Upper lobe of right lung (tissue), 1 donor: ENCODE data around the gene DNAI1. TPM values are rescaled to one million over a fixed set of nuclear protein-coding genes. Genes with fewer than 3 reads are reported as not detected.

Source experiments
- ATAC-seq: fragments of 200-7000 bp; cut with Tn5 transposase; one replicate; pipeline ENCODE4 v1.9.1; 2020; ENCODE audit warnings: mild to moderate bottlenecking, moderate library complexity
- DNase-seq: peaks from one replicate; pipeline ENCODE4 v3.0.0-alpha.2; 2020
- H3K27ac ChIP-seq: fragments of 200-600 bp; one replicate; pipeline ENCODE4 v1.8.0; 2022
- H3K27me3 ChIP-seq: fragments of 200-600 bp; one replicate; pipeline ENCODE4 v1.8.0; 2022; ENCODE audit warnings: mild to moderate bottlenecking
- H3K36me3 ChIP-seq: fragments of 200-600 bp; one replicate; pipeline ENCODE4 v1.8.0; 2022
- H3K4me1 ChIP-seq: fragments of 200-600 bp; one replicate; pipeline ENCODE4 v1.8.0; 2022
- H3K4me3 ChIP-seq: fragments of 200-600 bp; one replicate; pipeline ENCODE4 v1.8.0; 2022; ENCODE audit warnings: mild to moderate bottlenecking
- H3K9me3 ChIP-seq: fragments of 200-600 bp; one replicate; pipeline ENCODE4 v1.8.0; 2022
- intact Hi-C: fragments of 100-400 bp; cut with DNase I; formaldehyde crosslinking; loops from one replicate; pipeline ENCODE4 v1.11.0; 2022
- total RNA-seq: library from RNA; stranded (reverse); fragmentation: NEBNext Ultra II Directional; extraction: Animal tissue kit (Norgen Biotek cat#: 25700); gene quantifications from one replicate; pipeline ENCODE4 v1.2.1, GENCODE V29; 2021
- TF ChIP-seq, protein P1 (sequence below): fragments of 200-600 bp; IDR thresholded peaks from one replicate; pipeline ENCODE4 v1.8.0; 2022; ENCODE audit warnings: antibody characterized with exemption
- donor health status: DM: no; HTN: yes; CAD: no; lungs with severe emphysema.

DNAI1 gene
- total RNA-seq, 1 donor from 2014 or later: not detected

DNA sequence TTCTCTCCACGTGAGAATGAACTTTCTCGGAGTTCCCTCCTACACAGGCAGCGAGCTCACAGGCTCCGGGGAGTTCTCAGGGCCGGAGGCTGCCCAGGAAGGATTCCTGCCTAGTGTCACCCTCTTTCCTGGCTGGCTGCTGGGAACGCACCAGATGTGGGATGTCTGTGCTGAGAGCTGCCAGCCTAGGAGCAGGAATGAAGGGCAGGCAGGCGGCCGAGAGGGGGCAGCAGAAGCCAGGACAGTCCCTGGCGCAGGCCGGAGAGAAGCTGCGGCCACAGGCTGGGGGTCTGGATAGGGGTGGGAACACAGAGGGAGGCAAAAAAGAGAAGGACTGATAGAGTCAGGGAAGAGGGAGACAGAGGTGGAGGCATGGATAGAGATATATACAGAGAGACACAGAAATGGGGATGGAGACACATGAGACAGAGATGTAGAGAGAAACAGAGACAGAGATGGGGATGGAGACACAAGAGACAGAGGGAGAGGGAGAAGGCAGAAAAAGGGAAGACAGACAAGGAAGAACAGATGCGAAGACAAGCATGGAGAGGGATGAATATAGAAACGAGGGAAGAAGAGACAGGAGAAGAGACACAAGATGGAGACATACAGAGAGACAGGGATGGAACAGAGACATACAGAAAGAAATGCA lies 89.5 kb downstream of the DNAI1 start:
- Histone ChIP-seq H3K9me3 (no peaks in the 10 kb centered on the region), H3K27me3 (no peaks in the 10 kb centered on the region), H3K36me3 (no peaks in the 10 kb centered on the region), H3K4me1 (no peaks in the 10 kb centered on the region), H3K4me3 (no peak overlapping the region), H3K27ac (no peak overlapping the region)
- TF ChIP-seq, protein P1, sequence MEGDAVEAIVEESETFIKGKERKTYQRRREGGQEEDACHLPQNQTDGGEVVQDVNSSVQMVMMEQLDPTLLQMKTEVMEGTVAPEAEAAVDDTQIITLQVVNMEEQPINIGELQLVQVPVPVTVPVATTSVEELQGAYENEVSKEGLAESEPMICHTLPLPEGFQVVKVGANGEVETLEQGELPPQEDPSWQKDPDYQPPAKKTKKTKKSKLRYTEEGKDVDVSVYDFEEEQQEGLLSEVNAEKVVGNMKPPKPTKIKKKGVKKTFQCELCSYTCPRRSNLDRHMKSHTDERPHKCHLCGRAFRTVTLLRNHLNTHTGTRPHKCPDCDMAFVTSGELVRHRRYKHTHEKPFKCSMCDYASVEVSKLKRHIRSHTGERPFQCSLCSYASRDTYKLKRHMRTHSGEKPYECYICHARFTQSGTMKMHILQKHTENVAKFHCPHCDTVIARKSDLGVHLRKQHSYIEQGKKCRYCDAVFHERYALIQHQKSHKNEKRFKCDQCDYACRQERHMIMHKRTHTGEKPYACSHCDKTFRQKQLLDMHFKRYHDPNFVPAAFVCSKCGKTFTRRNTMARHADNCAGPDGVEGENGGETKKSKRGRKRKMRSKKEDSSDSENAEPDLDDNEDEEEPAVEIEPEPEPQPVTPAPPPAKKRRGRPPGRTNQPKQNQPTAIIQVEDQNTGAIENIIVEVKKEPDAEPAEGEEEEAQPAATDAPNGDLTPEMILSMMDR: peak; percentile 88
- peak; percentile 78 for ATAC-seq
- intact Hi-C loops: loop anchor here (10.0 kb wide), 1 partner anchor 57 kb away; no protein-coding TSS in a partner anchor
- peak; percentile 81 for DNase-seq

DNA sequence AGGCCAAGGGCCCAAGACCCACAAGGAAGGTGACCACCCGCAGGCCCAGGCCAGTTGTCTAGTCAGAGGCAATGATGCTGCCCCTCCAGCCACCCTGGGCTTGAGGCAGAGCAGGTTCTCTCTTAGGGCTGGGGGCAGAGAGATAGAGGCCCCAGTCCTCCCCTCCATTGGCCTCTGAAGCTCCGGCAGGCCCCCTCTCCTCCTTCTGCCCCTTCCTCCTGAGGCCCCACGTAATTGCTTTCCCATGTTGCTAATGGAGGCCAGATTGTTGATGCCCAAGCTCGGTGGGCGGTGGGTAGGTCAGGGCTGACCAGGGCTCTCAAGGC lies 90.8 kb downstream of the DNAI1 start:
- ATAC-seq (no peak), DNase-seq (no peak)
- no peaks in the 10 kb centered on the region for H3K36me3 ChIP-seq
- H3K4me3 ChIP-seq: no peak overlapping the region
- no peaks in the 10 kb centered on the region for H3K27me3 ChIP-seq
- intact Hi-C loops: loop anchor here (10.0 kb wide), 1 partner anchor 55 kb away; no protein-coding TSS in a partner anchor
- no peak overlapping the region for H3K27ac ChIP-seq
- TF ChIP-seq, protein P1: no peak
- no peaks in the 10 kb centered on the region for H3K4me1 ChIP-seq
- H3K9me3 ChIP-seq: no peaks in the 10 kb centered on the region

DNA sequence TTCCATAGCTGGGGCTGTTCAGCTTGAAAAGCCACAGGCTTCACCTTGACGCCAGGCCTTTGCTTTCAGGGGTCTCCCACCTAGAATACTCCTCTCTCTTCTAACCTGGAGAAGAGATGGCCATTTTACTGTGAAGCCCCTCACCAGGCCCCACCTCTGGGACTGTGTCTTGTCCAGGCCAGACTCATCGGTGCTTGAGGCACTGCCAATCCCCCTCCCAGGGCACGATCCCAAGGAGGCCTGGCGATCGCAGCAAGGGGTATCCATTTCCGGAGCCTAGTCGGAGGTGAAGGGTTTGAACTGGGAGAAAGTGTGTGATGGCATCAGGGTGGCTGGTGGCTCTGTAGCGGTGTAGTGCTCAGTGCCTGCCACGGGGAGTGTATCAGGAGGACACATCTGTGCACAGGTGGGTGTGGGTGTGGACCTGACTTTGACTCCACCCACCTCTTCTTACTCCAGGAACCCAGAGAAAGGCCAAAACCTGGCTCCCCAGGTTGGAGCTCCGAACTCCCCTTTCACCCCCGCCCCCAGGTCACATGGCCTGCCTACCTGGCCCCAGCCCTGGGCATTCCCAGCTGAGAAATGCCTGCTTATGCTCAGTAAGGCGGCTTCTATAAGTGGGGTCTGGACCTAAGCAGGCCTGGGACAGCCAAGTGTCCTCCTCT lies 91.5 kb downstream of the DNAI1 start:
- ATAC-seq: no peak
- Histone ChIP-seq H3K4me1 (no peaks in the 10 kb centered on the region), H3K9me3 (no peaks in the 10 kb centered on the region), H3K36me3 (no peaks in the 10 kb centered on the region), H3K4me3 (no peak overlapping the region), H3K27me3 (no peaks in the 10 kb centered on the region), H3K27ac (no peak overlapping the region)
- DNase-seq: peak; percentile 46
- TF ChIP-seq, protein P1: no peak
- intact Hi-C loops: no loop called here

DNA sequence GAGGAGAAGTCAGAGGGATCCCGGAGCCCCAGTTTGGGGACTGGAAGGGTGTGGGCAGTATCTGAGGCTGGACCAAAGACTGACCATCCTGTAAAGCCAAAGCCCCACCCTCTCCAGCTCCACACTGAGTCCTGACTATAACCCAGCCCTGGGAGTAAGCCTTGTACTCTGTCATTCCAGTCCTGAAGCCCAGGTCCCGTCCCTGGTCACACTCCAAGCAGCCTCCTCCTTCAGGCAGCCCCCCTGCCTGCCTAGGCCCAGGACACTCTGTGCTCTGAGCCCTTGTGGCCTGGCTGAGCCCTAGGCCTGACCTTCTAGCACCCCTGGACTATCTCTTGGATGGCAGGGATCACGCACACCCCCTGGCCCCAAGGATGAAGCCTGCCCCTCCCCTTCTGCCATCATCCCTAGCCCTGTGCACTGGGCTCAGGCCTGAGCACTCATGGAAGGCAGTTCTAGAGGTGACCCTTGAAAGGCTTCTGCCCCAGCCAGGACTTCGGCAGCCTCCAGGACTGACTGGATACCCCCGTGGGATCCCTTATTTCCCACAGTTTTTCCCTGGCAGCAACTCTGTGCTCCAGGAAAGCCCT lies 92.2 kb downstream of the DNAI1 start:
- H3K27ac ChIP-seq: no peak overlapping the region
- no peak overlapping the region for H3K4me3 ChIP-seq
- H3K9me3 ChIP-seq: no peaks in the 10 kb centered on the region
- no peaks in the 10 kb centered on the region for H3K27me3 ChIP-seq
- no peaks in the 10 kb centered on the region for H3K36me3 ChIP-seq
- intact Hi-C loops: no loop called here
- DNase-seq (peak; percentile 40), ATAC-seq (no peak)
- TF ChIP-seq, protein P1: no peak
- no peaks in the 10 kb centered on the region for H3K4me1 ChIP-seq

DNA sequence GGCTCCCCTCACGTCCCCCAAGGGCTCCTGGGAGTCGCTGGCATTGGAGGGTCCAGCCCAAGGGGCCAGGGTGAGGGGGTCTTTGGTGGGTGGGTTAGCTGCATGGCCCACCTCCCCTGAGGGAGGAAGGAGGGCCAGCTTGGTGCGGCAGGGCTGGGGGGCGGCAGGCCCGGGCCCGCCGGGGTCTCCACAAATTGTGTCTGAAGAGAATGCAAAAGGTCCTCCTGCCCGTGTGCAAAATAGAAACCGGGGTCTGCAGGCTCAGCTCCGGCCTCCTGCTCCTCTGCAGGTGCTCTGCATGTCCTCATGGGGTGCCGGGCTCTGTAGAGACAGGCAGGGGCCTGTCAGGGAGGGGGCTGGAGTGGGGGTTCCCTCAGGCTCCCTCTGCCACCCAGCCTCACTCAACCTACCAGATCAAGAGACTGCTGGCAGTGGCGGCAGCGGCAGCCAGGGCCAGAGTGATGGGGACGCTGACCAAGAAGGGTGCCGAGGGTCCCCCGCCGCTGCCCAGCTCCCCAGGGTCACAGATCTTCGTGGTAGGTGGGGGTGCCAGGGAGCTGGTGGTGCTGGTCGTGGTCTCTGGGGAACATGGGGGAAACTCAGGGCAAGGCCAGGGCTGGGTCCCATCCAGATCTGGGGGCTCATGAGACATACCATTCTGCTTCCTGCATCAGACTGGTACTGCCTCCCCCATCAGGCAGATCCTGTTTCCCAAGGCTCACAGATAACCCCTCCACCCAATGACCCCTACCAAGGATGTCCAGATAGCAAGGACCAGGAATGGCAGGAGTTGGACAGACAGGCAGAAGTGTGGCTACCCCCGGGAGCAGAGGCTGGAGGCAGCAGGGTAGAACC lies 93.4 kb downstream of the DNAI1 start:
- TF ChIP-seq, protein P1: no peak
- intact Hi-C loops: no loop called here
- H3K27me3 ChIP-seq: no peaks in the 10 kb centered on the region

More for the DNA sequence above, 93.4 kb downstream of the DNAI1 start:
- Histone ChIP-seq H3K27ac (no peak overlapping the region), H3K4me3 (no peak overlapping the region), H3K36me3 (no peaks in the 10 kb centered on the region), H3K4me1 (no peaks in the 10 kb centered on the region), H3K9me3 (no peaks in the 10 kb centered on the region)
- ATAC-seq: no peak
- DNase-seq: peak; percentile 61
